A673 (cell line): ENCODE measurements around the gene KPNA1.

ENCODE experiments used
- EZH2 ChIP-seq: fragments of 200-600 bp; sonication (generic); IDR thresholded peaks from 2 replicates; pipeline ENCODE4 v1.6.1; 2017; ENCODE audit warnings: borderline replicate concordance, low read depth, mild to moderate bottlenecking, mixed read lengths, antibody characterized with exemption, low read length; ENCODE audit not compliant: poor library complexity, severe bottlenecking
- TF ChIP-seq, protein P1 (sequence below): fragments of 300-800, 200-600 bp; sonication (generic); conservative IDR thresholded peaks from 2 replicates; pipeline ENCODE4 v1.5.1; 2017; ENCODE audit warnings: low read depth, mild to moderate bottlenecking, antibody characterized with exemption, low read length, moderate library complexity, mixed read lengths

DNA sequence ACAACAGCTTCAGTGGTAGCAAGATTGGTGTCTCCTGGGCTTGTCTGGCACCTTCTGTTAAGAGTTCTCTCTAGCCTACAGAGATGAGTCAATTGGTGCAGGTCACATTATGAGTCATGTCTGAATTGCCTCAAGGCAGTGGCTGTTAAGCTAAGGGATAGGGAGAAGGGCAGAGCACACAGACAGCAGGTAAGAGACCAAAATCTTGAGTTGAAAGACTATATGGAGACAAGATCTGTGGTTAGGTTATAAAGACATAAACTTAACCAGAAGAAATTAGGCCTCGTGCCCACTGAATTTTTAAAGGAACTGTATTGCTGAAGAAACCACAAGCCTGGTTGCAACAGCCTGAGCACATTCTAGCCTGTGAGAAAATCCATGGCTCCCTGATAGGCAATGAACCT is 19.2 kb upstream of the KPNA1 start:
- TF ChIP-seq EZH2: no peak
- TF ChIP-seq, protein P1, sequence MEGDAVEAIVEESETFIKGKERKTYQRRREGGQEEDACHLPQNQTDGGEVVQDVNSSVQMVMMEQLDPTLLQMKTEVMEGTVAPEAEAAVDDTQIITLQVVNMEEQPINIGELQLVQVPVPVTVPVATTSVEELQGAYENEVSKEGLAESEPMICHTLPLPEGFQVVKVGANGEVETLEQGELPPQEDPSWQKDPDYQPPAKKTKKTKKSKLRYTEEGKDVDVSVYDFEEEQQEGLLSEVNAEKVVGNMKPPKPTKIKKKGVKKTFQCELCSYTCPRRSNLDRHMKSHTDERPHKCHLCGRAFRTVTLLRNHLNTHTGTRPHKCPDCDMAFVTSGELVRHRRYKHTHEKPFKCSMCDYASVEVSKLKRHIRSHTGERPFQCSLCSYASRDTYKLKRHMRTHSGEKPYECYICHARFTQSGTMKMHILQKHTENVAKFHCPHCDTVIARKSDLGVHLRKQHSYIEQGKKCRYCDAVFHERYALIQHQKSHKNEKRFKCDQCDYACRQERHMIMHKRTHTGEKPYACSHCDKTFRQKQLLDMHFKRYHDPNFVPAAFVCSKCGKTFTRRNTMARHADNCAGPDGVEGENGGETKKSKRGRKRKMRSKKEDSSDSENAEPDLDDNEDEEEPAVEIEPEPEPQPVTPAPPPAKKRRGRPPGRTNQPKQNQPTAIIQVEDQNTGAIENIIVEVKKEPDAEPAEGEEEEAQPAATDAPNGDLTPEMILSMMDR: no peak
